ENCODE results near the gene POMGNT1. TPM values are rescaled to one million over a fixed set of nuclear protein-coding genes. Genes with fewer than 3 reads are reported as not detected.

POMGNT1 gene
- polyA plus RNA-seq, 1 donor (not counting 4 experiments of a cell fraction or from before 2014, with no cell fraction given): 49.6 TPM

- dilution Hi-C loops (cut with MboI; ENCODE audit: extremely low pct_ligation_motif_present, low sequenced_read_pairs): no loop called here
- no peak for FAIRE-seq
These were observed 44.5 kb downstream of the POMGNT1 start for GRCh38 chr1:46153732-46154131.

GRCh38 chr1:46153228-46153627, 45.0 kb downstream of the POMGNT1 start:
- dilution Hi-C loops (cut with MboI; ENCODE audit: extremely low pct_ligation_motif_present, low sequenced_read_pairs): no loop called here

More at GRCh38 chr1:46153732-46154131, 44.5 kb downstream of the POMGNT1 start:
- Histone ChIP-seq H3K9ac (ENCODE audit: control insufficient read depth, extremely low read depth, insufficient read depth, low read length) (no peak overlapping the region), H4K20me1 (ENCODE audit: control insufficient read depth, extremely low read depth, insufficient read depth, low read length) (no peaks in the 10 kb centered on the region), H3K9me3 (ENCODE audit: control insufficient read depth, low read depth, low read length) (no peaks in the 10 kb centered on the region), H3K4me1 (ENCODE audit: control insufficient read depth, extremely low read depth, insufficient read depth, low read length) (no peaks in the 10 kb centered on the region), H3K27me3 (ENCODE audit: control insufficient read depth, extremely low read depth, insufficient read depth, low read length) (no peaks in the 10 kb centered on the region), H3K79me2 (ENCODE audit: control insufficient read depth, insufficient read depth, low read length) (no peaks in the 10 kb centered on the region), H2AFZ (ENCODE audit: control insufficient read depth, low read length) (no peak overlapping the region), H3K27ac (ENCODE audit: control insufficient read depth, insufficient read depth, low read length) (no peak overlapping the region), H3K4me2 (ENCODE audit: control insufficient read depth, extremely low read depth, insufficient read depth, low read depth, low read length) (no peak overlapping the region), H3K4me3 (ENCODE audit: control insufficient read depth in 2 of 3, extremely low read depth in 1 of 3, insufficient read depth in 2 of 3, low read depth in 1 of 3, low read length in 3 of 3) (no peak overlapping the region), H3K9me1 (ENCODE audit: control insufficient read depth, extremely low read depth, insufficient read depth, low read length) (no peaks in the 10 kb centered on the region), H3K36me3 (ENCODE audit: control insufficient read depth in 2 of 2, extremely low read depth in 1 of 2, insufficient read depth in 2 of 2, low read length in 2 of 2) (no peaks in the 10 kb centered on the region)
- DNase-seq (ENCODE audit: low read depth, low spot score): no peak
- TF ChIP-seq EZH2 (IDR thresholded peaks at IDR 0.05; ENCODE audit: low read length) (no peak), CTCF (optimal IDR thresholded peaks at IDR 0.05 in 1 of 3, IDR thresholded peaks at IDR 0.05 in 1 of 3, conservative IDR thresholded peaks at IDR 0.05 in 1 of 3; ENCODE audit: extremely low read depth in 1 of 3, insufficient read depth in 2 of 3, low read length in 3 of 3) (no peak)

More at GRCh38 chr1:46153228-46153627, 45.0 kb downstream of the POMGNT1 start:
- DNase-seq (ENCODE audit: low read depth, low spot score) (no peak), FAIRE-seq (no peak)
- H3K79me2 ChIP-seq (ENCODE audit: control insufficient read depth, insufficient read depth, low read length): no peaks in the 10 kb centered on the region
- H4K20me1 ChIP-seq (ENCODE audit: control insufficient read depth, extremely low read depth, insufficient read depth, low read length): no peaks in the 10 kb centered on the region
- no peak overlapping the region for H2AFZ ChIP-seq (ENCODE audit: control insufficient read depth, low read length)
- H3K9me3 ChIP-seq (ENCODE audit: control insufficient read depth, low read depth, low read length): no peaks in the 10 kb centered on the region
- H3K4me3 ChIP-seq (ENCODE audit: control insufficient read depth in 2 of 3, extremely low read depth in 1 of 3, insufficient read depth in 2 of 3, low read depth in 1 of 3, low read length in 3 of 3): no peak overlapping the region
- no peaks in the 10 kb centered on the region for H3K36me3 ChIP-seq (ENCODE audit: control insufficient read depth in 2 of 2, extremely low read depth in 1 of 2, insufficient read depth in 2 of 2, low read length in 2 of 2)
- H3K9me1 ChIP-seq (ENCODE audit: control insufficient read depth, extremely low read depth, insufficient read depth, low read length): no peaks in the 10 kb centered on the region
- H3K4me1 ChIP-seq (ENCODE audit: control insufficient read depth, extremely low read depth, insufficient read depth, low read length): no peaks in the 10 kb centered on the region
- H3K27ac ChIP-seq (ENCODE audit: control insufficient read depth, insufficient read depth, low read length): no peak overlapping the region
- no peaks in the 10 kb centered on the region for H3K27me3 ChIP-seq (ENCODE audit: control insufficient read depth, extremely low read depth, insufficient read depth, low read length)
- no peak overlapping the region for H3K4me2 ChIP-seq (ENCODE audit: control insufficient read depth, extremely low read depth, insufficient read depth, low read depth, low read length)
- no peak overlapping the region for H3K9ac ChIP-seq (ENCODE audit: control insufficient read depth, extremely low read depth, insufficient read depth, low read length)
- TF ChIP-seq EZH2 (IDR thresholded peaks at IDR 0.05; ENCODE audit: low read length) (no peak), CTCF (optimal IDR thresholded peaks at IDR 0.05 in 1 of 3, IDR thresholded peaks at IDR 0.05 in 1 of 3, conservative IDR thresholded peaks at IDR 0.05 in 1 of 3; ENCODE audit: extremely low read depth in 1 of 3, insufficient read depth in 2 of 3, low read length in 3 of 3) (no peak)
